Lung (tissue), 12 donors: Measurements from ENCODE around the gene LIMCH1. TPM values are rescaled to one million over a fixed set of nuclear protein-coding genes. Genes with fewer than 3 reads are reported as not detected.
"Not testable (repeated sequence)": the region's sequence is repeated elsewhere in the genome, so short reads cannot be mapped to it uniquely, and the experiment has no call there.

Source experiments
- ATAC-seq: fragments of 200-7000 bp; cut with Tn5 transposase; one replicate; pipeline ENCODE4 v1.9.1; 2020; ENCODE audit warnings: moderate number of reproducible peaks; ENCODE audit not compliant: insufficient read depth, low FRiP score
- DNase-seq, 3 donors: peaks; one replicate each; pipeline ENCODE4 v3.0.0-alpha.2; 2013 to 2017
- H3K27ac ChIP-seq, 2 donors: one replicate each; pipeline ENCODE4 v1.5.1; 2013; ENCODE audit warnings: mild to moderate bottlenecking in 2 of 2, moderate library complexity in 2 of 2, control low read depth in 1 of 2, inconsistent platforms in 1 of 2, low read depth in 1 of 2, low read length in 1 of 2
- H3K27me3 ChIP-seq, 3 donors: one replicate each; pipeline ENCODE4 v1.5.1; 2013; ENCODE audit warnings: low read length in 2 of 3; ENCODE audit not compliant: control insufficient read depth in 3 of 3, insufficient read depth in 3 of 3
- H3K36me3 ChIP-seq, 4 donors: one replicate each; pipeline ENCODE4 v1.5.1; 2013; ENCODE audit warnings: low read length in 4 of 4, mild to moderate bottlenecking in 1 of 4, moderate library complexity in 1 of 4; ENCODE audit not compliant: control insufficient read depth in 4 of 4, insufficient read depth in 4 of 4
- H3K4me1 ChIP-seq, 5 donors: one replicate each; pipeline ENCODE4 v1.5.1; 2013; ENCODE audit warnings: low read length in 5 of 5, mild to moderate bottlenecking in 2 of 5, moderate library complexity in 1 of 5; ENCODE audit not compliant: control insufficient read depth in 5 of 5, insufficient read depth in 5 of 5
- H3K4me3 ChIP-seq: one replicate; pipeline ENCODE4 v1.5.1; 2013; ENCODE audit warnings: mild to moderate bottlenecking, control low read depth, moderate library complexity
- H3K9ac ChIP-seq, 2 donors: one replicate each; pipeline ENCODE4 v1.5.1; 2013; ENCODE audit warnings: low read length in 2 of 2, control low read depth in 1 of 2; ENCODE audit not compliant: insufficient read depth in 1 of 2
- H3K9me3 ChIP-seq, 4 donors: one replicate each; pipeline ENCODE4 v1.5.1; 2013; ENCODE audit warnings: low read length in 3 of 4, mild to moderate bottlenecking in 1 of 4, moderate library complexity in 1 of 4; ENCODE audit not compliant: control insufficient read depth in 4 of 4, insufficient read depth in 3 of 4
- CTCF ChIP-seq: IDR thresholded peaks from 2 replicates; pipeline ENCODE4 v1.5.1; 2012; ENCODE audit warnings: mild to moderate bottlenecking; ENCODE audit errors: control extremely low read depth, extremely low read depth
- WGBS, 2 donors: extraction: QIAGEN DNeasy Blood & Tissue Kit; methylation state at CpG; one replicate each; pipeline ENCODE4 v1.1.7; 2013; 5-methylcytosine and 5-hydroxymethylcytosine counted together
- polyA plus RNA-seq, 2 donors: library from polyadenylated mRNA; stranded (reverse); fragments of 200-250 nt; gene quantifications; one replicate each; pipeline ENCODE4 v1.2.1, GENCODE V29; 2013
- total RNA-seq, 2 donors: library from RNA; depleted of rRNA in 1 of 2; stranded (reverse); fragments of >200 nt in 1 of 2; gene quantifications; one replicate each; pipeline ENCODE4 v1.2.1, GENCODE V29; 2014 to 2021
- donor health status: control.
- donor health status: control.
- donor health status: Bipolar disorder and iron deficiency.
- donor health status: healthy.
- donor health status: DM: yes; HTN: yes; CAD: no.

The LIMCH1 gene
- total and polyA plus RNA-seq, 4 donors, result 43.4 to 299 (median 128) TPM

DNA sequence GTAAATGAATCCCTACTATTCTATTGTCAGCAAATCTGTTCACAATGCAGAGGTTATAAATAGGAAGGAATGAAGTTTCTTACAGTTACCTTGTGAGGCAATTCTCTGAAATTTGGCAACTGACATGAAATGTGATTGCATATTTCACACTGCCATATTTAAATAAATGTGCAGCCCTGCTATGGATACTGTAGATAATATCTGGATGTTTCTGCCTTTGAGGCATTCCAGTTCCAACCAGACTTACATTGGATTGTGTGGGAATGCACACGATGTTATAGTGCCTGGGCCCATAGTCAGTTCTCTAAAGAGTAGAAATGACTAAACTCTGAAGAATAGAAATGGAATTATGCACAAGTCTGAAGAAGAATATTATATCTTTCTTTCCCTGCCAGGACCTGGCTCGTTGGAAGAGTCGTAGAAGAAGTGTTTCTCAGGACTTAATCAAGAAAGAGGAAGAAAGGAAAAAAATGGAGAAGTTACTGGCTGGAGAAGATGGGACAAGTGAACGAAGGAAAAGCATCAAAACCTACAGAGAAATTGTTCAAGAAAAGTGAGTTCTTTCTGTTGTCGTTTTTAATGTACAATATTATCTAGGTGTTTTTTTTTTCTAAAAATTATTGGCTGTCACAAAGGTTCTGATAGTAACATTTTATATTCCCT, 107.9 kb downstream of the LIMCH1 start:
- no peaks in the 10 kb centered on the region for H3K27me3 ChIP-seq
- TF ChIP-seq CTCF, result no peak
- ATAC-seq, result no peak
- WGBS, 2 donors, result 63 to 73% methylated on average over 5 of the region's 5 CpGs
- peaks cover 0 to 24% (median 9%) of the 10 kb centered on the region in 5 donors for H3K4me1 ChIP-seq
- no peak overlapping the region for H3K4me3 ChIP-seq
- H3K36me3 ChIP-seq, result peaks cover 11 to 29% (median 21%) of the 10 kb centered on the region in 4 donors
- H3K9me3 ChIP-seq, result no peaks in the 10 kb centered on the region
- H3K27ac ChIP-seq, result no peak overlapping the region
- DNase-seq, result no peak
- H3K9ac ChIP-seq, result no peak overlapping the region

DNA sequence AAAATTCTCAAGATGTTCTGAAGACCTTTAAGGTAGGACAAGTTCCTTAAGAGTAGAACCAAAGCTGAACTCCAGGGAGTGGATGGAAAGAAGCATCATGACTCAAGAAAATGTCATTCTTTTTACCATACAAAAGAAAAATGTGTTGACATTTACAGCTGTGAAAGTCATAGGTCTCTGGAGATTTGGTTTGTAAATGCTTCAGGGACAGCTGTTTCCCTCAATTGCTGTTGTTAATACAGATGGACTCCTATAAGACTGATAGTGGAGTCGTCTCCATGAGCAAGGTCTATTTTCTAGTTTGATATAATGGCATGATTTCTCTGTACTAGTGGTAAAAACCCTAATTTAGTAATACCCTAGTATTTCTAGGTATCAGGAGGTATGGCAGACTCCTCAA, 108.9 kb downstream of the LIMCH1 start:
- DNase-seq, result no peak
- no peak for TF ChIP-seq CTCF
- H3K36me3 ChIP-seq, result peaks cover 11 to 35% (median 21%) of the 10 kb centered on the region in 4 donors
- no peak overlapping the region for H3K27ac ChIP-seq
- H3K4me1 ChIP-seq, result peaks cover 0 to 24% (median 7%) of the 10 kb centered on the region in 5 donors
- H3K27me3 ChIP-seq, result no peaks in the 10 kb centered on the region
- no peak for ATAC-seq
- H3K9ac ChIP-seq, result no peak overlapping the region
- WGBS, 2 donors, result 69 to 82% methylated on average over 1 of the region's 1 CpG
- H3K9me3 ChIP-seq, result no peaks in the 10 kb centered on the region
- no peak overlapping the region for H3K4me3 ChIP-seq

DNA sequence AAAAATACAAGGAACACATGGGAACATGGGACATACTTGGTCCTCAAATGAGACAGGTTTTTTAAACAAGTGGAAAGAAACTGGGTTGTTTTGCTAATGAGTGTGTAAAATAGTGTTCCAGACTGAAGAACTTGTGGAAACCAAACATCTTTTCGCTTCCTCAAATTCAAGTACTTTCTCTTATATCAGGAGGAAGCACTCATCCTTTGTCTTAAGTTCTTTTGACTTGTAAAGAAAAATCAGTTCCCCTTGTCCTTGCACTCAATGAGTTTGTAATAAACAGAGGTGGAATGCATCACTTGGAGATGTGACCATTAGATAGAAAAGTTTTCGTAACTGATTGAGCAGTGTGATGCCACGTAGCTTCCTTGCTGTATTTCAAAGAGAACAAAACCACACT, 109.4 kb downstream of the LIMCH1 start:
- no peak overlapping the region for H3K9ac ChIP-seq
- WGBS, 2 donors, result 44 to 53% methylated on average over 3 of the region's 3 CpGs
- no peaks in the 10 kb centered on the region for H3K27me3 ChIP-seq
- H3K4me1 ChIP-seq, result peaks cover 0 to 24% (median 7%) of the 10 kb centered on the region in 5 donors
- H3K4me3 ChIP-seq, result no peak overlapping the region
- DNase-seq, result no peak
- no peak for TF ChIP-seq CTCF
- H3K36me3 ChIP-seq, result peaks cover 12 to 40% (median 23%) of the 10 kb centered on the region in 4 donors
- no peaks in the 10 kb centered on the region for H3K9me3 ChIP-seq
- no peak overlapping the region for H3K27ac ChIP-seq
- ATAC-seq, result no peak

DNA sequence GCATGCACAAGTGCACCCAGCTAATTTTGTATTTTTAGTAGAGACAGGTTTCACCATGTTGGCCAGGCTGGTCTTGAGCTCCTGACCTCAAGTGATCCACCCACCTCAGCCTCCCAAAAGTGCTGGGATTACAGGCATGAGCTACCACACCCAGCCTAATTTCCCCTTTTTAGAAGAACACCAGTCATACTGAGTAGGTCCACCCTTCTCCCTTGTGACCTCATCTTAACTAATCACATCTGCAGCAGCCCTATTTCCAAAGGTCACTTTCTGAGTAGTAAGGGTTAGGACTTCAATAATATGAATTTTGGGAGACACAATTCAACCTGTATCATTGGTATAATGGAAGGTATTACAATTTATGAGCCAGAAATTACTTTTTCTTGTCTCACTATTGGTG, 113.2 kb downstream of the LIMCH1 start:
- not testable (repeated sequence) for H3K4me3 ChIP-seq, DNase-seq, H3K4me1 ChIP-seq, H3K9ac ChIP-seq, ATAC-seq, H3K27ac ChIP-seq, H3K27me3 ChIP-seq, H3K9me3 ChIP-seq
- H3K36me3 ChIP-seq, result peaks cover 10 to 57% (median 33%) of the 10 kb centered on the region in 4 donors
